HFF-Myc (cell line): Measurements from ENCODE around the gene LTBP4.

Source experiments
- DNase-seq: peaks from one replicate; pipeline ENCODE4 v3.0.0-alpha.2; 2011; ENCODE audit warnings: low read depth; ENCODE audit errors: extremely low read depth
- H3K4me3 ChIP-seq: replicated peaks from 2 replicates; pipeline ENCODE4 v1.5.1; 2011; ENCODE audit warnings: low read depth, mild to moderate bottlenecking, control low read depth, low read length
- CTCF ChIP-seq: IDR thresholded peaks from 2 replicates; pipeline ENCODE4 v1.5.1; 2012; ENCODE audit warnings: mild to moderate bottlenecking, low read depth, low read length, control low read depth; ENCODE audit errors: missing control alignments

LTBP4 gene

DNA sequence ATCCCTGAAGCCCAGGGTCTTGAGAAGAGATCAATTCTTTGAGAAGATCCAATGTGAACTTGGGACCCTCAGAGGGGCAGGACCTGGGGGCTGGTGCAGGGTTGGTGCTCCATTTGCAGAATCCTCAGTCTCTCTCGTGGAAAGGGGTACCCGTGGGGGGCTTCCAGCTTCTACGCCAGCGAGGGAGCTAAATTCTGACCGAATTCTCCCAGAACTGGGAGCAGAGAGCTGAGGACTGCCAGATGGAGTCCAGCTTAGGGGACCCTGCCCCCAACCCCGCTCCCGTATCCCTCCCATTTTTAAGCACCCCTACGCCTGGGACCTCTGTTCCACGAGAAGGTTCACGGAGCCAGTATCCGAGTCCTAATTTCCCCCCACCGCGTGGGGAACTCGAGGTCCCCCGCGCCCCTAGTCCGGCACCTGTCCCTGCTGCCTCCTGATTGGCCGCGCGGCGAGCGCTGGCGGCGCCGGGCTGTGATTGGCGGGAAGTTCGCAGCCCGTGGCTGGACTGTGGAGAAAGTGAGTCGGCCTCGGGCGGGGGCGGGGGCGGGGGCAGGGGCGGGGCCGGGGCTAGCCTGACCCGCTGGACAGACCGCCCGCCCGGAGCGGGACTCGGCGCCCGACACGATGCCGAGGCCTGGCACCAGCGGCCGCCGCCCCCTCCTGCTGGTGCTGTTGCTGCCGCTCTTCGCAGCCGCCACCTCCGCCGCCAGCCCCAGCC lies 4.4 kb upstream of the LTBP4 start:
- peak overlapping the region; percentile 55 for H3K4me3 ChIP-seq
- no peak for TF ChIP-seq CTCF
- DNase-seq, result no peak

GRCh38 chr19:40597329-40597838 lies 3.8 kb upstream of the LTBP4 start:
- no peak for DNase-seq
- H3K4me3 ChIP-seq, result peak overlapping the region; percentile 55
- no peak for TF ChIP-seq CTCF

DNA sequence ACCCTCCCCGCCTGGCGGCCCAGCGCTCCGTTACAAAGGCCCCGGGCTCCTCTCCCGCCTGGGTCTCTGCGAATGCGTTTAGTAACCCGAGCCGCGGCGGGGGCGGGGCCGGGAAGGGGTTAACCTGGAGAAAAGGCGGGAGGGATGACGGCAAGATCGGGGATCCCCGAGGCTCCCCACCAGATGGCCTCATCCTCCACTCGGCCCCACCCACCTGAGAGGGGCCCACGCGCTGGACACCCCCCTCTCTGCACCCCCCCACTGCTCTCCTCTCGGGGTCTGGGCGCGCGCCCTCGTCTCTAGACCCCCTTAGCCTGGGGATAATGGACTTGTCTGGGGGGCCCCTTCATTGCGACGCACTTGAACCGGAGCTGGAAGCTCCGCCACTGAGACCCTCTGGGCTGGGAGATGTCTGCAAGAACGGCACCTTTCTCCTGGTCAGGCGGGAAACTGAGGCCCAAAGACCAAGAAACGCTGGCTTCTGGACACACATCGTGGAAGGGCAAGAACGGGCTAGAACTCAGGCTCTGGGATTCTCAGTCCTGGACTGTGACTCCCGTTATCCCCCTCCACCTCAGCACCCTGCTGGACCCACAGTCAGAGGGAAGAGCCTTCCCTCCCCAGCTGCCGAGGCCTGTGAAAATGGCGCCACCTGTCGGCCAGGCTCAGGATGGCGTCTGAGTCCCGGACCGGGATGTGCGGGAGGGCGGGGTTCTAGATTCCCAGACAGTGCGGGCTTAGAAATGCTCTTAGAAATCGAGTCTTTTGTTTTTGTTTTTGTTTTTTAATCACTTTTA lies 2.9 kb upstream of the LTBP4 start:
- TF ChIP-seq CTCF, result peak; percentile 98
- H3K4me3 ChIP-seq, result peak overlapping the region; percentile 55

GRCh38 chr19:40598918-40599307 lies 2.3 kb upstream of the LTBP4 start:
- DNase-seq, result no peak
- peak overlapping the region; percentile 55; the same call in 1 of the 2 replicates for H3K4me3 ChIP-seq
- no peak for TF ChIP-seq CTCF

More for the DNA sequence above, 2.9 kb upstream of the LTBP4 start:
- peak; percentile 73 for DNase-seq

GRCh38 chr19:40599331-40599901 lies 1.8 kb upstream of the LTBP4 start:
- TF ChIP-seq CTCF, result no peak
- peak overlapping the region; percentile 55; the same call in 1 of the 2 replicates for H3K4me3 ChIP-seq
- no peak for DNase-seq

DNA sequence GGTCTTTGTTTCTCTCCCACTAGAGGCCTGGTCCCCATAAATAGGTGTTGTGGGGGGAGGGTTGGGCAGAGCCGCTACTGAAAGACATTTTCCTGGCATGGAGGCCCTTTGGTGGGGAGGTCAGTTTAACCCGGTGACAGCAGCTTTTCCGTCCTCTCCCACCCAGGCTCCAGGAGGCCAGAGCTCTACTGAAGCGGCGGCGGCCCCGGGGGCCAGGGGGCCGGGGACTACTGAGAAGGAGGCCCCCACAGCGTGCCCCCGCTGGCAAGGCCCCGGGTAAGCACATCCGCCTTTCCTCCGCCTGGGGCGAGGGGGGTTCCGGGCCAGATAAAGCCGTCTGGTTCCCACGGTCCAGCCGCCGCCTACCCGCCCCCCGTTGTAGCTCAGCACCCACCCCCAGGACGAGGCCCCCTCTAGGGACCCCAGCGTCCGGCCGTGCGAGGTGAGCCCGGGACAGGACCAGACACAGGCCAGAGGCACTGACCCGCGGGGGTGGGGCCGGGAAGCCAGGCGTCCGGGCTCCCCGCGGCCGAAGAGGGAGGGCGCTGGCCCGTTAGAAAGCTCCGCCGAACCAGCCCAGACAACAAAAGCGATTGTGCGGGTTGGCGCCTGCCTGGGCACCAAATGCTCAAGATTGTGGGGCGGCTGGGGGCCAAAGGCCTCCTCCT lies 1.1 kb upstream of the LTBP4 start:
- no peak for DNase-seq
- TF ChIP-seq CTCF, result no peak
- H3K4me3 ChIP-seq, result peak overlapping the region; percentile 0; the same call in 1 of the 2 replicates
